Measurements from ENCODE around the gene ARHGAP45.

DNA sequence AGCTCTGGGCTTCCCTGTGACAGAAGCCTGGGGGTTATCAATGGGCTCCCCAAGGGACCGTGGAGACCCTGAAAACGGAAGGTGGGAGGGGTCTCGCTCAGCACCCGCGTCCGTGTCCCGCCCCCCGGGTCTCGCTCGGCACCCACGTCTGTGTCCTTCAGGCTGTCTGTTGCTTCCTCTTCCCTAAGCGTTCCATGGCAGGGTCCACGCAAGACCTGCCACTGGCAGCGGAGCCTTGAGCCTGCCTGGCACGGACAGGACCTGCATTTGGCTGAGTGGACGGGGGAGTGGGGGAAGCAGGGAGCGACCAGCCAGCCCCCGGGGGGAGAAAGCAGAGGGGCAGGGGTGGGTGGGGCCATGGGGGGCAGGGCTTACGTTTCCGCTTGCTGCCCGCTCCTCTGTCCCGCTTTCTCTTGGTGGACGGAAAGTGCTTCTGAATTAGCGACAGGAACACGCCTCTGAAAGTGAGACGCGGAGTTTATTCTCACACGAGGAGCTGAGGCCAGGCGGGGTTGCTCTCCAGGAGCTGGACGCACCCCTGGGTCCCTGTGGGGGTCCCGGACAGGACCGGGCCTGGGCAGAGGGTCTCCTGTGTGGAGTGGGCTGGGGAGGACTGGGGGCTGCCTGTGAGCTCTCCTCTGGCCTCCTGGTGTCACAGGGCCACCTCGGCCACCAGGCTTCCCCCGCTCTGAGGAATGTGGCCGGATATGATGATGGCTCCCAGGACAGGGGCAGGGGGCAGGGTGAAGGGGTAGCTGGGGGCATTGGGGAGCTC lies 48.9 kb downstream of the ARHGAP45 start:
- TF ChIP-seq, protein P1, sequence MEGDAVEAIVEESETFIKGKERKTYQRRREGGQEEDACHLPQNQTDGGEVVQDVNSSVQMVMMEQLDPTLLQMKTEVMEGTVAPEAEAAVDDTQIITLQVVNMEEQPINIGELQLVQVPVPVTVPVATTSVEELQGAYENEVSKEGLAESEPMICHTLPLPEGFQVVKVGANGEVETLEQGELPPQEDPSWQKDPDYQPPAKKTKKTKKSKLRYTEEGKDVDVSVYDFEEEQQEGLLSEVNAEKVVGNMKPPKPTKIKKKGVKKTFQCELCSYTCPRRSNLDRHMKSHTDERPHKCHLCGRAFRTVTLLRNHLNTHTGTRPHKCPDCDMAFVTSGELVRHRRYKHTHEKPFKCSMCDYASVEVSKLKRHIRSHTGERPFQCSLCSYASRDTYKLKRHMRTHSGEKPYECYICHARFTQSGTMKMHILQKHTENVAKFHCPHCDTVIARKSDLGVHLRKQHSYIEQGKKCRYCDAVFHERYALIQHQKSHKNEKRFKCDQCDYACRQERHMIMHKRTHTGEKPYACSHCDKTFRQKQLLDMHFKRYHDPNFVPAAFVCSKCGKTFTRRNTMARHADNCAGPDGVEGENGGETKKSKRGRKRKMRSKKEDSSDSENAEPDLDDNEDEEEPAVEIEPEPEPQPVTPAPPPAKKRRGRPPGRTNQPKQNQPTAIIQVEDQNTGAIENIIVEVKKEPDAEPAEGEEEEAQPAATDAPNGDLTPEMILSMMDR (IDR thresholded peaks at IDR 0.05): no peak
- TF ChIP-seq POLR2AphosphoS5 (IDR thresholded peaks at IDR 0.05): no peak

Measured in suprapubic skin (tissue), 3 donors.